ENCODE measurements around the gene MTX3. TPM values are rescaled to one million over a fixed set of nuclear protein-coding genes. Genes with fewer than 3 reads are reported as not detected.

MTX3 gene
- total RNA-seq, 2 donors from 2014 or later, result 5.3 to 10.7 TPM

DNA sequence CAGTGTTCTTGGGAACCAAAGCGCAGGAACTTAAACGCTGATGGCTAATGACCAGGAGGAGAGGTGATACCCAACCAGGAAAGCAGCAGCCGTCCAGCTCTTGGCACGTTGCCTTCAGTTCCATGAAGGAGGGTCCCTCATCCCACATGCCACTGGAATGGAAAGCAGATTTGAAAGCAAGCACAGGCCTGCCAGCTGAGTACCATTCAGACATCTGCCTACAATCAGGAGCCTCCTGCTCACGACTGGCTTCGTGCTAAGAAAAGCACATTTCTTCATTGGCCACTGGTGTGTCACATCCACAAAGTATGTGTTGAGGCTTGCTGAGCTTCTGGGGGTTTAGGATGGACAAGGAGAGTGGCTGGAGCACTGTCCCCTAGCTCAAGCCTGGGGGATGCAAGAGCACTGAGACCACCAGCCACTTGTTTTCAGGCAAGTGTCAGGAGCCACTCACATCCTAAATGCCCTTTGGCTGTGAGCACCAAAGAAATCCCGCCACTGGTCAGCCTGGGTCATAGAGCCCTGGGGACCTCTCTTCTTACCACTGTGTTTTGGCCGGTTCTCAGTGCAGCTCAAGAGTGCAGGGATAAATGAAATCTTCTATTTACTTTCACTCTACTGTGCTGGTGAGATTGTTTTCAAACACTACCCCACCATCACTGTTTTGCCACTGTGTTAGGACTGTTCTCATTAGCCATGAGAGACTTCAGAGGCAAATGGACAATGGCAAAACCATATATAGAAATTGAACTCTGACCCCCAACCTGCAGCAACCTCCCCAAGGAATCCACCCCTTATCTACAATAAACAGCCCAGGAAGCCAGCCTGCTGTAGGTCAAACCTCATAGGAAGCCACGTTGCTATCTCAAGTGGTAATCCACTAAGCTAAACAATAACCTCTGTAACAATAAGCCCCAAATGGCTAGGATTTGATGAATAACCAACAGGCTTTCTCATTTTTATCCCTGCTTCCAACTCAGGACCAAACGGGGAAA is 58.3 kb downstream of the MTX3 start:
- Histone ChIP-seq H3K4me3 (no peak overlapping the region), H3K9me3 (no peaks in the 10 kb centered on the region), H3K36me3 (no peaks in the 10 kb centered on the region), H3K4me1 (peaks cover 0 to 6% of the 10 kb centered on the region in 2 donors), H3K27me3 (no peaks in the 10 kb centered on the region), H3K27ac (no peak overlapping the region)
- no peak for DNase-seq (ENCODE audit: low spot score)
- TF ChIP-seq, protein P1, sequence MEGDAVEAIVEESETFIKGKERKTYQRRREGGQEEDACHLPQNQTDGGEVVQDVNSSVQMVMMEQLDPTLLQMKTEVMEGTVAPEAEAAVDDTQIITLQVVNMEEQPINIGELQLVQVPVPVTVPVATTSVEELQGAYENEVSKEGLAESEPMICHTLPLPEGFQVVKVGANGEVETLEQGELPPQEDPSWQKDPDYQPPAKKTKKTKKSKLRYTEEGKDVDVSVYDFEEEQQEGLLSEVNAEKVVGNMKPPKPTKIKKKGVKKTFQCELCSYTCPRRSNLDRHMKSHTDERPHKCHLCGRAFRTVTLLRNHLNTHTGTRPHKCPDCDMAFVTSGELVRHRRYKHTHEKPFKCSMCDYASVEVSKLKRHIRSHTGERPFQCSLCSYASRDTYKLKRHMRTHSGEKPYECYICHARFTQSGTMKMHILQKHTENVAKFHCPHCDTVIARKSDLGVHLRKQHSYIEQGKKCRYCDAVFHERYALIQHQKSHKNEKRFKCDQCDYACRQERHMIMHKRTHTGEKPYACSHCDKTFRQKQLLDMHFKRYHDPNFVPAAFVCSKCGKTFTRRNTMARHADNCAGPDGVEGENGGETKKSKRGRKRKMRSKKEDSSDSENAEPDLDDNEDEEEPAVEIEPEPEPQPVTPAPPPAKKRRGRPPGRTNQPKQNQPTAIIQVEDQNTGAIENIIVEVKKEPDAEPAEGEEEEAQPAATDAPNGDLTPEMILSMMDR (IDR thresholded peaks at IDR 0.05), result no peak

GRCh38 chr5:79931866-79932265 is 59.2 kb downstream of the MTX3 start:
- Histone ChIP-seq H3K4me3 (no peak overlapping the region), H3K27ac (no peak overlapping the region), H3K27me3 (no peaks in the 10 kb centered on the region), H3K36me3 (no peaks in the 10 kb centered on the region), H3K9me3 (no peaks in the 10 kb centered on the region), H3K4me1 (peaks cover 0 to 6% of the 10 kb centered on the region in 2 donors)
- no peak for DNase-seq (ENCODE audit: low spot score)
- TF ChIP-seq, protein P1 (IDR thresholded peaks at IDR 0.05), result no peak

GRCh38 chr5:79931409-79931808 is 59.7 kb downstream of the MTX3 start:
- H3K9me3 ChIP-seq, result no peaks in the 10 kb centered on the region
- TF ChIP-seq, protein P1 (IDR thresholded peaks at IDR 0.05), result no peak
- H3K36me3 ChIP-seq, result no peaks in the 10 kb centered on the region
- no peak overlapping the region for H3K4me3 ChIP-seq
- DNase-seq (ENCODE audit: low spot score), result no peak
- no peaks in the 10 kb centered on the region for H3K27me3 ChIP-seq
- peaks cover 0 to 6% of the 10 kb centered on the region in 2 donors for H3K4me1 ChIP-seq
- H3K27ac ChIP-seq, result no peak overlapping the region

GRCh38 chr5:79929095-79929494 is 62.0 kb downstream of the MTX3 start:
- Histone ChIP-seq H3K27ac (no peak overlapping the region), H3K4me3 (no peak overlapping the region), H3K4me1 (no peaks in the 10 kb centered on the region), H3K36me3 (no peaks in the 10 kb centered on the region), H3K9me3 (no peaks in the 10 kb centered on the region), H3K27me3 (no peaks in the 10 kb centered on the region)
- TF ChIP-seq, protein P1 (IDR thresholded peaks at IDR 0.05), result no peak
- DNase-seq (ENCODE audit: low spot score), result no peak

Other genes with a start within 250 kb of the MTX3 start
- gene THBS4, start 44.1 kb upstream of the MTX3 start, total RNA-seq, result 10 to 100 TPM in 1 of 2 donors, 1 to 10 TPM in 1; 8.5 to 91.5 TPM